Transverse colon (tissue), 4 donors: ENCODE measurements around the gene DDX3X.

Experiments used
- POLR2A ChIP-seq: fragments of 450-650 bp; IDR thresholded peaks from one replicate; pipeline ENCODE4 v1.6.1; 2016; ENCODE audit warnings: antibody characterized with exemption, mild to moderate bottlenecking, moderate library complexity
- POLR2AphosphoS5 ChIP-seq, 3 donors: sonication (generic); formaldehyde crosslinking; IDR thresholded peaks; one replicate each; pipeline ENCODE4 v1.6.1; 2016; ENCODE audit warnings: antibody characterized with exemption in 3 of 3
- TF ChIP-seq, protein P1 (sequence below), 5 experiments: fragments of 200-600 bp in 3 of 5; fragments of 450-650 bp in 2 of 5; sonication (generic) in 3 of 5; IDR thresholded peaks; 1 replicate in 2 of 5; 2 replicates in 3 of 5; pipeline ENCODE4 v1.5.1; 2016 to 2017; ENCODE audit warnings: antibody characterized with exemption in 5 of 5, inconsistent platforms in 3 of 5, mild to moderate bottlenecking in 2 of 5, moderate library complexity in 1 of 5

DNA sequence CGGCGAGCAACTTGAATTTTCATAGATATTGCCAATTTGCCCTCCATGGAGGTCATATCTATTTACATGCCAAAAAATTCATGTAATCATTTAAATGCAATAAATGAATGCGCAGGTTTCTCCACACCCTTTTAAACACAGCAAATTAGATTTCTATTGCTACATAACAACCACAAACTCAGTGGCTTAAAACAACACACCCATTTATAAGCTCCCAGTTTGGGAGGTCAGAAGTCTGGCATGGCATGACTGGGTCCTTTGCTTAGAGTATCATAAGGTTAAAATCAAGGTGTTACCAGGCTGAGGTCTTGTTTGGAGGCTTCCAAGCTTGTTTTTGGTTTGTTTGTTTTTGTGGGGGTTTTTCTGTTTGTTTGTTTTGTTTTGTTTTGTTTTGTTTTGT lies 63.3 kb downstream of the DDX3X start:
- TF ChIP-seq, protein P1, sequence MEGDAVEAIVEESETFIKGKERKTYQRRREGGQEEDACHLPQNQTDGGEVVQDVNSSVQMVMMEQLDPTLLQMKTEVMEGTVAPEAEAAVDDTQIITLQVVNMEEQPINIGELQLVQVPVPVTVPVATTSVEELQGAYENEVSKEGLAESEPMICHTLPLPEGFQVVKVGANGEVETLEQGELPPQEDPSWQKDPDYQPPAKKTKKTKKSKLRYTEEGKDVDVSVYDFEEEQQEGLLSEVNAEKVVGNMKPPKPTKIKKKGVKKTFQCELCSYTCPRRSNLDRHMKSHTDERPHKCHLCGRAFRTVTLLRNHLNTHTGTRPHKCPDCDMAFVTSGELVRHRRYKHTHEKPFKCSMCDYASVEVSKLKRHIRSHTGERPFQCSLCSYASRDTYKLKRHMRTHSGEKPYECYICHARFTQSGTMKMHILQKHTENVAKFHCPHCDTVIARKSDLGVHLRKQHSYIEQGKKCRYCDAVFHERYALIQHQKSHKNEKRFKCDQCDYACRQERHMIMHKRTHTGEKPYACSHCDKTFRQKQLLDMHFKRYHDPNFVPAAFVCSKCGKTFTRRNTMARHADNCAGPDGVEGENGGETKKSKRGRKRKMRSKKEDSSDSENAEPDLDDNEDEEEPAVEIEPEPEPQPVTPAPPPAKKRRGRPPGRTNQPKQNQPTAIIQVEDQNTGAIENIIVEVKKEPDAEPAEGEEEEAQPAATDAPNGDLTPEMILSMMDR (IDR thresholded peaks at IDR 0.05): no peak
- TF ChIP-seq POLR2AphosphoS5 (IDR thresholded peaks at IDR 0.05) (no peak), POLR2A (no peak)
